GM21786 (cell line): ENCODE measurements around the gene CHRDL1.
"Not testable (repeated sequence)": the region's sequence is repeated elsewhere in the genome, so short reads cannot be mapped to it uniquely, and the experiment has no call there.

Experiments
- ATAC-seq: cut with Tn5 transposase; IDR thresholded peaks from one replicate; pipeline ENCODE4 v1.9.1; 2021; ENCODE audit not compliant: unreplicated experiment

Gene CHRDL1

DNA sequence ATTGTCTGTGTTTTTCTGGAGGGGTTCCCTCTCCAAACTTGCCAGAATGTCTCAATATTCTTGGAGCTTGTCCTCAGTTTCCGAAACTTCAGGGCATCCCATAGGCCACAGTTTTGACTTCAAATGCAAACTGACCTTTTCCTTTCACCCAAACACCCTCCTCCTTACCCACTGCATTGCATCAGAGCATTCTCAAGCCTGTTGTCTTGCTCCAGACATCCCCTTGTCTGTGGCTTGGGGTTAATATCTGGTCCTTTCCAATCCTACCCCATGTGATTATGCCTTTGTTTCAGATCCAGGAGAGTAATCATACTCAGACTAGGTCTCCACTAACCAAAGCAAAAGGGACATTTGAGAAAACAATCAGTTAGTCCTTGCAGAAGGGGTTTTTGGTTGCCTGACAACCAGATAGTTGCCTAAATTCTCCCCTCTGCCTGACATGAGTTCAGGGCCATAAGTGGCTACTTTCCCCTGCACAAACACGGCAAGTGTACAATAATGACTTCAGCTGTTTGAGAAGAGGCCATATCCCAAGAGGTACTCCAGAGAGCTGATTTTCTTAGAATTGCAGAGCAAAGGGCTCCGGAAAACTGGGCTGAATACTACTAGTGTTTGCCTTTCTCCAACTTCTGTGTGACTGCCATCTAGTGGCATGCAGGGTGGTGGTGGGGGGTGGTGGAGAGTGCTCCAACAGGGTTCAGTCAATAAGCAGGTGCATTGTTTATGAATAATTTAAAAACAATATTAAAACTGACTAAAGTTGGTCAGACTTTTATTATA is 130.2 kb downstream of the CHRDL1 start:
- ATAC-seq: no peak

DNA sequence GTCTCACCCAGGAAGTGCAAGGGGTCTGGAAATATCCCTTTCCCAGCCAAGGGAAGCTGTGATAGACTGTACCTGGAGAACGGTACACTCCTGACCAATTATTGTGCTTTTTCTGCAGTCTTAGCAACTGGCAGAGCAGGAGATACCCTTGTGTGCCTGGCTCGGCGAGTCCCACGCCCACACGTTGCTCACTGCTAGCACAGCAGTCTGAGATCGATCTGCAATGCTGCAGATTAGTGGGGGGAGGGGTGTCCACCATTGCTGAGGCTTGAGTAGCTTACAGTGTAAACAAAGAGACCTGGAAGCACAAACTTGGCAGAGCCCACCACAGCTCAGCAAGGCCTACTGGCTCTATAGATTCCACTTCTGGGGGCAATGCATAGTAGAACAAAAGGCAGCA is 138.5 kb downstream of the CHRDL1 start:
- ATAC-seq: no peak

DNA sequence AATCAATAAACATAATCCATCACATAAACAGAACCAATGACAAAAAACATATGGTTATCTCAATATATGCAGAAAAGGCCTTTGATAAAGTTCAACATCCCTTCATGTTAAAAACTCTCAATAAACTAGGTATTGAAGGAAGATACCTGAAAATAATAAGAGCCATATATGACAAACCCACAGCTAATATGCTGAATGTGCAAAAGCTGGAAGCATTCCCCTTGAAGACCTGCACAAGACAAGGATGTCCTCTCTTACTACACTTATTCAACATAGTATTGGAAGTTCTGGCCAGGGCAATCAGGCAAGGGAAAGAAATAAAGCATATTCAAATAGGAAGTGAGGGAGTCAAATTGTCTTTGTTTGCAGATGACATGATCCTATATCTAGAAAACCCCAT is 141.3 kb downstream of the CHRDL1 start:
- ATAC-seq: not testable (repeated sequence)

DNA sequence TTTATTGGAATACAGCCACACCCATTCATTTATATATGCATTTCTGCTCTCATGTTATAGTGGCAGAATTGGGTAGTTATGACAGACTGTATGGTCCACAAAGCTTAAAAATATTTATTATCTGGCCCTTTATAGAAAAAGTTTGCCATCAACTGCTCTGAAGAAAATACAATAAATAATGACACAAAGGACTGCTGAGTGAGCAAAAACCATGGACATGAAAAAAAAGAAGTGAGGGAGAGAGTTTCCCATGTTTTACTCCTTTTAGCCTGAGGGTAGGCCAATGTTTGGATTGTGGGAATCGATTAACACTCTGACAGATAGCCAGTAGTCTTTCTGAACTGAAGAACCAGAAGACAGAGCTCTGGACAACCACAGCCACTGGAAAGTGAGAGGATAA is 149.2 kb downstream of the CHRDL1 start:
- ATAC-seq: no peak
